ENCODE results near the gene SCAMP4.

- TF ChIP-seq MYC (IDR thresholded peaks at IDR 0.05; ENCODE audit: borderline replicate concordance, low read length) (no peak), EP300 (IDR thresholded peaks at IDR 0.05) (no peak), CTCF (IDR thresholded peaks at IDR 0.05) (no peak), POLR2A (IDR thresholded peaks at IDR 0.05; ENCODE audit: low read length) (no peak), JUNB (IDR thresholded peaks at IDR 0.05) (no peak), CHD2 (IDR thresholded peaks at IDR 0.05; ENCODE audit: low read length, partially characterized antibody) (no peak), JUN (IDR thresholded peaks at IDR 0.05) (no peak), CBX8 (IDR thresholded peaks at IDR 0.05) (no peak), KDM5A (IDR thresholded peaks at IDR 0.05) (no peak), RAD21 (conservative IDR thresholded peaks at IDR 0.05 in 1 of 2, IDR thresholded peaks at IDR 0.05 in 1 of 2) (no peak)
- TF ChIP-seq, protein P1, sequence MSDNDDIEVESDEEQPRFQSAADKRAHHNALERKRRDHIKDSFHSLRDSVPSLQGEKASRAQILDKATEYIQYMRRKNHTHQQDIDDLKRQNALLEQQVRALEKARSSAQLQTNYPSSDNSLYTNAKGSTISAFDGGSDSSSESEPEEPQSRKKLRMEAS (IDR thresholded peaks at IDR 0.05), result no peak
Measured at GRCh38 chr19:1955171-1956121, 50.2 kb downstream of the SCAMP4 start.

Data from A549 (cell line).